Pancreas (tissue), 10 donors: ENCODE data around the gene SMYD1. TPM values are rescaled to one million over a fixed set of nuclear protein-coding genes. Genes with fewer than 3 reads are reported as not detected.

Experiments used
- ATAC-seq, 4 donors: fragments of 200-7000 bp; cut with Tn5 transposase; one replicate each; pipeline versions ENCODE4 v1.8.0 to v1.9.1; 2020; ENCODE audit warnings: mild to moderate bottlenecking in 4 of 4, moderate library complexity in 4 of 4
- DNase-seq, 6 donors: peaks; one replicate each; pipeline ENCODE4 v3.0.0-alpha.2; 2020
- FAIRE-seq: peaks from 2 replicates; lab custom pipeline; 2012; peaks lifted over from hg19 to GRCh38; lab: Jason Lieb, UNC
- H3K27ac ChIP-seq, 4 donors: fragments of 200-600 bp; sonication (generic); 1 replicate in 3 of 4; 2 replicates in 1 of 4; pipeline versions ENCODE4 v1.5.0 to v1.8.0; 2020
- H3K27me3 ChIP-seq, 4 donors: fragments of 200-600 bp; one replicate each; pipeline ENCODE4 v1.8.0; 2021
- H3K36me3 ChIP-seq, 3 donors: fragments of 200-600 bp; sonication (generic) in 1 of 3; one replicate each; pipeline versions ENCODE4 v1.5.0 to v1.8.0; 2020 to 2021
- H3K4me1 ChIP-seq, 3 donors: fragments of 200-600 bp; one replicate each; pipeline ENCODE4 v1.8.0; 2021
- H3K4me3 ChIP-seq, 4 donors: fragments of 200-600 bp; sonication (generic) in 2 of 4; one replicate each; pipeline versions ENCODE4 v1.5.0 to v1.8.0; 2020 to 2021
- H3K9me3 ChIP-seq, 4 donors: fragments of 200-600 bp; one replicate each; pipeline ENCODE4 v1.8.0; 2021
- CTCF ChIP-seq, 4 donors: fragments of 200-600 bp; sonication (generic) in 3 of 4; IDR thresholded peaks; one replicate each; pipeline versions ENCODE4 v1.5.0 to v1.8.0; 2021; ENCODE audit warnings: antibody characterized with exemption in 4 of 4
- WGBS, 2 donors: extraction: QIAGEN DNeasy Blood & Tissue Kit; methylation state at CpG; one replicate each; pipeline ENCODE4 v1.1.7; 2013; 5-methylcytosine and 5-hydroxymethylcytosine counted together
- intact Hi-C, 3 donors: fragments of 100-400 bp; cut with DNase I; formaldehyde crosslinking; loops; one replicate each; pipeline versions ENCODE4 v1.11.1 to v1.14.2; 2022
- polyA plus RNA-seq, 2 donors: library from polyadenylated mRNA; stranded (reverse); fragments of 200-250 nt; gene quantifications; one replicate each; pipeline ENCODE4 v1.2.3, GENCODE V29; 2013
- total RNA-seq, 6 donors: library from RNA; stranded (reverse); fragmentation: NEBNext Ultra II Directional in 4 of 6; extraction: Animal tissue kit (Norgen Biotek cat#: 25700) in 4 of 6; gene quantifications; one replicate each; pipeline versions ENCODE4 v1.2.1 to v1.2.4, GENCODE V29; 2021 to 2023
- donor health status: healthy with polysubstance abuse.
- donor health status: DM: no; HTN: no; CAD: no; lungs with moderate emphysema.
- donor health status: DM: no; HTN: no; CAD: no.
- donor health status: control.
- donor health status: control.
- donor health status: Bipolar disorder and iron deficiency.
- donor health status: DM: yes; HTN: yes; CAD: no.
- donor health status: DM: no; HTN: no; CAD: no.
- donor health status: DM: no; HTN: no; CAD: no.
- donor health status: DM: yes; HTN: yes; CAD: no.

SMYD1 gene
- total and polyA plus RNA-seq, 8 donors, result 0.06 to 0.16 TPM; not detected in 6

GRCh38 chr2:88059979-88060906 lies 7.4 kb upstream of the SMYD1 start:
- Histone ChIP-seq H3K27me3 (no peaks in the 10 kb centered on the region), H3K4me3 (no peak overlapping the region), H3K4me1 (no peaks in the 10 kb centered on the region), H3K36me3 (no peaks in the 10 kb centered on the region), H3K27ac (no peak overlapping the region), H3K9me3 (no peaks in the 10 kb centered on the region)
- WGBS, 2 donors, result 23 to 25% methylated on average over 5 of the region's 5 CpGs
- TF ChIP-seq CTCF (IDR thresholded peaks at IDR 0.05), result peak; percentile 41 to 69 (median 59)
- intact Hi-C loops, result loop anchor here in 2 of 3 donors (5.0 kb wide), 1 partner anchor 102 kb away; no protein-coding TSS in a partner anchor
- no peak for DNase-seq
- peak in 3 of 4 donors; percentile 51 to 61 (median 54) for ATAC-seq
- FAIRE-seq, result no peak

GRCh38 chr2:88060907-88061275 lies 6.7 kb upstream of the SMYD1 start:
- no peaks in the 10 kb centered on the region for H3K4me1 ChIP-seq
- no peak overlapping the region for H3K4me3 ChIP-seq
- no peaks in the 10 kb centered on the region for H3K36me3 ChIP-seq
- DNase-seq, result no peak
- intact Hi-C loops, result loop anchor here in 2 of 3 donors (5.0 kb wide), 1 partner anchor 101 kb away; no protein-coding TSS in a partner anchor
- no peak for FAIRE-seq
- H3K27me3 ChIP-seq, result no peaks in the 10 kb centered on the region
- no peak for TF ChIP-seq CTCF (IDR thresholded peaks at IDR 0.05)
- H3K27ac ChIP-seq, result no peak overlapping the region
- H3K9me3 ChIP-seq, result no peaks in the 10 kb centered on the region
- 55 to 77% methylated on average over 2 of the region's 2 CpGs for WGBS, 2 donors
- ATAC-seq, result no peak

GRCh38 chr2:88061295-88061694 lies 6.3 kb upstream of the SMYD1 start:
- no peak for TF ChIP-seq CTCF (IDR thresholded peaks at IDR 0.05)
- Histone ChIP-seq H3K27ac (no peak overlapping the region), H3K4me3 (no peak overlapping the region), H3K27me3 (no peaks in the 10 kb centered on the region), H3K4me1 (no peaks in the 10 kb centered on the region), H3K9me3 (no peaks in the 10 kb centered on the region), H3K36me3 (no peaks in the 10 kb centered on the region)
- 84 to 88% methylated on average over 3 of the region's 3 CpGs for WGBS, 2 donors
- FAIRE-seq, result no peak
- DNase-seq, result no peak
- ATAC-seq, result no peak
- intact Hi-C loops, result loop anchor here in 2 of 3 donors (5.0 kb wide), 1 partner anchor 101 kb away; no protein-coding TSS in a partner anchor

GRCh38 chr2:88066543-88066942 lies 1.1 kb upstream of the SMYD1 start:
- Histone ChIP-seq H3K27ac (no peak overlapping the region), H3K27me3 (no peaks in the 10 kb centered on the region), H3K36me3 (no peaks in the 10 kb centered on the region), H3K4me1 (no peaks in the 10 kb centered on the region), H3K4me3 (no peak overlapping the region), H3K9me3 (no peaks in the 10 kb centered on the region)
- DNase-seq (no peak), FAIRE-seq (no peak), ATAC-seq (no peak)
- intact Hi-C loops, result no loop called here
- no peak for TF ChIP-seq CTCF (IDR thresholded peaks at IDR 0.05)
- WGBS, 2 donors, result 54 to 59% methylated on average over 4 of the region's 4 CpGs

GRCh38 chr2:88067189-88067588 lies 436 bp upstream of the SMYD1 start:
- no peaks in the 10 kb centered on the region for H3K9me3 ChIP-seq
- FAIRE-seq, result no peak
- ATAC-seq, result no peak
- H3K36me3 ChIP-seq, result no peaks in the 10 kb centered on the region
- WGBS, 2 donors, result 84 to 90% methylated on average over 5 of the region's 5 CpGs
- no peak for DNase-seq
- no peaks in the 10 kb centered on the region for H3K4me1 ChIP-seq
- no peak for TF ChIP-seq CTCF (IDR thresholded peaks at IDR 0.05)
- H3K27ac ChIP-seq, result no peak overlapping the region
- H3K27me3 ChIP-seq, result no peaks in the 10 kb centered on the region
- intact Hi-C loops, result no loop called here
- no peak overlapping the region for H3K4me3 ChIP-seq
